ENCODE data around the gene CCDC12.

CCDC12 gene

GRCh38 chr3:47007482-47008233 lies 31.1 kb upstream of the CCDC12 start:
- no peak for DNase-seq (ENCODE audit: low read depth in 2 of 2)

GRCh38 chr3:47007001-47007400 lies 30.5 kb upstream of the CCDC12 start:
- no peak for DNase-seq (ENCODE audit: low read depth in 2 of 2)

GRCh38 chr3:47006145-47006651 lies 29.7 kb upstream of the CCDC12 start:
- no peak for DNase-seq (ENCODE audit: low read depth in 2 of 2)

GRCh38 chr3:47005212-47006144 lies 28.9 kb upstream of the CCDC12 start:
- no peak for DNase-seq (ENCODE audit: low read depth in 2 of 2)

- no peak for DNase-seq (ENCODE audit: low read depth in 2 of 2)
Measured at GRCh38 chr3:47004369-47005211, 28.0 kb upstream of the CCDC12 start.

- no peak for DNase-seq (ENCODE audit: low read depth in 2 of 2)
Measured at GRCh38 chr3:47003461-47004368, 27.2 kb upstream of the CCDC12 start.

- no peak for DNase-seq (ENCODE audit: low read depth in 2 of 2)
Measured at GRCh38 chr3:47003056-47003410, 26.5 kb upstream of the CCDC12 start.

- DNase-seq (ENCODE audit: low read depth in 2 of 2) = no peak
Measured at GRCh38 chr3:47002171-47003055, 25.9 kb upstream of the CCDC12 start.

- no peak for DNase-seq (ENCODE audit: low read depth in 2 of 2)
Measured at GRCh38 chr3:47001731-47002170, 25.2 kb upstream of the CCDC12 start.

- no peak for DNase-seq (ENCODE audit: low read depth in 2 of 2)
Measured at GRCh38 chr3:47000922-47001730, 24.6 kb upstream of the CCDC12 start.

GRCh38 chr3:47000198-47000815 lies 23.8 kb upstream of the CCDC12 start:
- no peak for DNase-seq (ENCODE audit: low read depth in 2 of 2)

GRCh38 chr3:46999516-47000197 lies 23.1 kb upstream of the CCDC12 start:
- DNase-seq (ENCODE audit: low read depth in 2 of 2) = no peak

GRCh38 chr3:46998852-46999515 lies 22.4 kb upstream of the CCDC12 start:
- DNase-seq (ENCODE audit: low read depth in 2 of 2) = no peak

- peak; percentile 42 to 59 for DNase-seq (ENCODE audit: low read depth in 2 of 2)
Measured at GRCh38 chr3:46998121-46998851, 21.7 kb upstream of the CCDC12 start.

- DNase-seq (ENCODE audit: low read depth in 2 of 2) = no peak
Measured at GRCh38 chr3:46997453-46998091, 21.0 kb upstream of the CCDC12 start.
